GM18519 (cell line): Measurements from ENCODE around the gene CD79A.

Experiments used
- ATAC-seq: cut with Tn5 transposase; IDR thresholded peaks from one replicate; pipeline ENCODE4 v1.9.1; 2021; ENCODE audit warnings: mild to moderate bottlenecking, moderate library complexity; ENCODE audit not compliant: unreplicated experiment, low FRiP score

The CD79A gene

GRCh38 chr19:41929536-41930071 lies 52.5 kb downstream of the CD79A start:
- ATAC-seq, result no peak

GRCh38 chr19:41930322-41930722 lies 53.2 kb downstream of the CD79A start:
- ATAC-seq, result no peak
